ENCODE data around the gene TMEM87A. TPM values are rescaled to one million over a fixed set of nuclear protein-coding genes. Genes with fewer than 3 reads are reported as not detected.

TMEM87A gene
- total and polyA plus RNA-seq, 2 experiments from 2014 or later, result 41.8 to 43.5 TPM

- TF ChIP-seq ZNF114 (CRISPR knock-in tag; IDR thresholded peaks at IDR 0.05), result no peak
- TF ChIP-seq EZH2 (IDR thresholded peaks at IDR 0.05; ENCODE audit: low read depth, unreplicated experiment), result no peak
- TF ChIP-seq CTCF (conservative IDR thresholded peaks at IDR 0.05; ENCODE audit: low read depth in 2 of 2), result no peak
- TF ChIP-seq CREB1 (CRISPR knock-in tag; IDR thresholded peaks at IDR 0.05; ENCODE audit: low read depth), result no peak
- TF ChIP-seq NANOG (IDR thresholded peaks at IDR 0.05; ENCODE audit: borderline replicate concordance), result no peak
- TF ChIP-seq POLR2AphosphoS5 (IDR thresholded peaks at IDR 0.05; ENCODE audit: low read depth), result no peak
- TF ChIP-seq STAT1 (IDR thresholded peaks at IDR 0.05; ENCODE audit: unreplicated experiment), result no peak
- TF ChIP-seq ZNF331 (CRISPR knock-in tag; IDR thresholded peaks at IDR 0.05; ENCODE audit: low read depth), result no peak
- no peak for TF ChIP-seq ETS1 (IDR thresholded peaks at IDR 0.05)
- TF ChIP-seq EZH2phosphoT487 (IDR thresholded peaks at IDR 0.05; ENCODE audit: unreplicated experiment), result no peak
Measured at GRCh38 chr15:42198516-42198915, 74.7 kb downstream of the TMEM87A start (continued).

GRCh38 chr15:42194513-42194912 lies 78.7 kb downstream of the TMEM87A start:
- H3K27ac Mint-ChIP-seq, result no peak overlapping the region
- H3K4me1 Mint-ChIP-seq, result no peaks in the 10 kb centered on the region
- no peak for TF ChIP-seq JUNB (IDR thresholded peaks at IDR 0.05; ENCODE audit: unreplicated experiment)
- TF ChIP-seq ZNF331 (CRISPR knock-in tag; IDR thresholded peaks at IDR 0.05; ENCODE audit: low read depth), result no peak
- no peak for TF ChIP-seq NANOG (IDR thresholded peaks at IDR 0.05; ENCODE audit: borderline replicate concordance)
- no peak for TF ChIP-seq POLR2AphosphoS5 (IDR thresholded peaks at IDR 0.05; ENCODE audit: low read depth)
- no peak for TF ChIP-seq CTCF (conservative IDR thresholded peaks at IDR 0.05; ENCODE audit: low read depth in 2 of 2)
- no peak for TF ChIP-seq REST (IDR thresholded peaks at IDR 0.05; ENCODE audit: unreplicated experiment)
- no peak for TF ChIP-seq ETS1 (IDR thresholded peaks at IDR 0.05)
- no peak for TF ChIP-seq CREB1 (CRISPR knock-in tag; IDR thresholded peaks at IDR 0.05; ENCODE audit: low read depth)
- TF ChIP-seq EZH2phosphoT487 (IDR thresholded peaks at IDR 0.05; ENCODE audit: unreplicated experiment), result no peak
- TF ChIP-seq STAT1 (IDR thresholded peaks at IDR 0.05; ENCODE audit: unreplicated experiment), result no peak
- H3K27me3 Mint-ChIP-seq (ENCODE audit: insufficient read depth, low read depth, poor library complexity), result no peaks in the 10 kb centered on the region
- Histone ChIP-seq H3K4me3 (no peak overlapping the region), H3K27me3 (ENCODE audit: insufficient read depth) (no peaks in the 10 kb centered on the region), H3K9me2 (ENCODE audit: insufficient read depth) (no peaks in the 10 kb centered on the region), H3K36me3 (ENCODE audit: insufficient read depth) (no peaks in the 10 kb centered on the region), H3K4me1 (ENCODE audit: insufficient read depth) (no peaks in the 10 kb centered on the region), H2AFZ (no peak overlapping the region), H4K20me1 (replicated peaks; ENCODE audit: insufficient read depth) (no peaks in the 10 kb centered on the region), H3F3A (replicated peaks; ENCODE audit: low read depth) (no peaks in the 10 kb centered on the region), H3K4me2 (no peak overlapping the region), H3K27ac (ENCODE audit: low read depth) (no peak overlapping the region), H3K79me2 (replicated peaks; ENCODE audit: insufficient read depth) (no peaks in the 10 kb centered on the region; the same call in 1 of the 2 replicates)
- peaks cover 3% of the 10 kb centered on the region; the same call in 1 of the 3 replicates for H3K9me3 Mint-ChIP-seq
- ATAC-seq (no peak), DNase-seq (ENCODE audit: low spot score) (no peak)
- H3K36me3 Mint-ChIP-seq (ENCODE audit: low read depth), result peaks cover 34% of the 10 kb centered on the region
- H3K4me3 Mint-ChIP-seq, result no peak overlapping the region
